ENCODE measurements around the gene CYP4X1.
"Not testable (repeated sequence)": the region's sequence is repeated elsewhere in the genome, so short reads cannot be mapped to it uniquely, and the experiment has no call there.

Gene CYP4X1

GRCh38 chr1:47031059-47031458 lies 7.6 kb downstream of the CYP4X1 start:
- H3K4me3 ChIP-seq (ENCODE audit: low read length) = no peak overlapping the region
- peak; percentile 81 for DNase-seq (ENCODE audit: low read depth)
- no peak for TF ChIP-seq CTCF (IDR thresholded peaks at IDR 0.05; ENCODE audit: insufficient read depth, low read depth, low read length, missing control alignments)

- no peak overlapping the region for H3K4me3 ChIP-seq (ENCODE audit: low read length)
- TF ChIP-seq CTCF (IDR thresholded peaks at IDR 0.05; ENCODE audit: insufficient read depth, low read depth, low read length, missing control alignments) = no peak
- DNase-seq (ENCODE audit: low read depth) = no peak
Measured at GRCh38 chr1:47031585-47031984, 8.1 kb downstream of the CYP4X1 start.

GRCh38 chr1:47036764-47037163 lies 13.3 kb downstream of the CYP4X1 start:
- TF ChIP-seq CTCF (IDR thresholded peaks at IDR 0.05; ENCODE audit: insufficient read depth, low read depth, low read length, missing control alignments) = no peak
- DNase-seq (ENCODE audit: low read depth) = no peak
- no peak overlapping the region for H3K4me3 ChIP-seq (ENCODE audit: low read length)

- H3K4me3 ChIP-seq (ENCODE audit: low read length) = no peak overlapping the region
- TF ChIP-seq CTCF (IDR thresholded peaks at IDR 0.05; ENCODE audit: insufficient read depth, low read depth, low read length, missing control alignments) = no peak
- DNase-seq (ENCODE audit: low read depth) = no peak
Measured at GRCh38 chr1:47059376-47059775, 35.9 kb downstream of the CYP4X1 start.

- no peak for TF ChIP-seq CTCF (IDR thresholded peaks at IDR 0.05; ENCODE audit: insufficient read depth, low read depth, low read length, missing control alignments)
- no peak for DNase-seq (ENCODE audit: low read depth)
- no peak within 1 kb of the TSS for H3K4me3 ChIP-seq (ENCODE audit: low read length)
Measured at GRCh38 chr1:47067097-47067594, 43.7 kb downstream of the CYP4X1 start, which contains the start of gene CYP4Z1. Gene CYP4Z1, plus strand, starts transcription at chr1:47067231. Its CDS starts 260 bp downstream, at chr1:47067491.

- H3K4me3 ChIP-seq (ENCODE audit: low read length) = not testable (repeated sequence)
- DNase-seq (ENCODE audit: low read depth) = peak; percentile 2
Measured at GRCh38 chr1:47069080-47069479, 45.6 kb downstream of the CYP4X1 start.

GRCh38 chr1:47069509-47069908 lies 46.0 kb downstream of the CYP4X1 start:
- not testable (repeated sequence) for H3K4me3 ChIP-seq (ENCODE audit: low read length); DNase-seq (ENCODE audit: low read depth)

- H3K4me3 ChIP-seq (ENCODE audit: low read length) = not testable (repeated sequence)
- TF ChIP-seq CTCF (IDR thresholded peaks at IDR 0.05; ENCODE audit: insufficient read depth, low read depth, low read length, missing control alignments) = peak; percentile 37
- DNase-seq (ENCODE audit: low read depth) = peak; percentile 41
Measured at GRCh38 chr1:47089356-47089755, 65.9 kb downstream of the CYP4X1 start.

GRCh38 chr1:47091476-47091875 lies 68.0 kb downstream of the CYP4X1 start:
- DNase-seq (ENCODE audit: low read depth); H3K4me3 ChIP-seq (ENCODE audit: low read length): not testable (repeated sequence)
